Erythroblast (primary cell): ENCODE results near the gene ACAD8.

Experiments
- GATA1 ChIP-seq: IDR thresholded peaks from 2 replicates; pipeline ENCODE4 v1.6.1; 2011; ENCODE audit warnings: low read depth, mild to moderate bottlenecking, control low read depth, low read length, moderate library complexity
- POLR2A ChIP-seq: IDR thresholded peaks from 2 replicates; pipeline ENCODE4 v1.6.1; 2011; ENCODE audit warnings: mild to moderate bottlenecking, low read length

- TF ChIP-seq POLR2A = no peak
- TF ChIP-seq GATA1 = no peak
These were observed 37.8 kb downstream of the ACAD8 start for GRCh38 chr11:134291196-134291595.
